SKM-1 (cell line): ENCODE data around the gene SLIT1.

Source experiments
- DNase-seq: peaks from one replicate; lab custom pipeline; 2025; ENCODE audit not compliant: unreplicated experiment; lab: John Stamatoyannopoulos, UW

SLIT1 gene

GRCh38 chr10:97174276-97174775, 11.4 kb downstream of the SLIT1 start:
- no peak for DNase-seq

GRCh38 chr10:97173036-97173435, 12.7 kb downstream of the SLIT1 start:
- DNase-seq = no peak

- no peak for DNase-seq
These were observed 14.8 kb downstream of the SLIT1 start for GRCh38 chr10:97171001-97171400.

GRCh38 chr10:97169911-97170693, 15.7 kb downstream of the SLIT1 start:
- no peak for DNase-seq

- DNase-seq = no peak
These were observed 16.7 kb downstream of the SLIT1 start for GRCh38 chr10:97169063-97169462.

- no peak for DNase-seq
These were observed 17.1 kb downstream of the SLIT1 start for GRCh38 chr10:97168645-97169044.

- no peak for DNase-seq
These were observed 20.3 kb downstream of the SLIT1 start for GRCh38 chr10:97165499-97165898.

GRCh38 chr10:97163781-97164501, 21.8 kb downstream of the SLIT1 start:
- DNase-seq = no peak

GRCh38 chr10:97163181-97163580, 22.6 kb downstream of the SLIT1 start:
- no peak for DNase-seq

- DNase-seq = no peak
These were observed 26.0 kb downstream of the SLIT1 start for GRCh38 chr10:97159646-97160305.

GRCh38 chr10:97157578-97158095, 28.1 kb downstream of the SLIT1 start:
- DNase-seq = no peak

- no peak for DNase-seq
These were observed 31.0 kb downstream of the SLIT1 start for GRCh38 chr10:97154781-97155180.

GRCh38 chr10:97154162-97154561, 31.6 kb downstream of the SLIT1 start:
- DNase-seq = no peak

GRCh38 chr10:97153270-97153850, 32.4 kb downstream of the SLIT1 start:
- DNase-seq = no peak

- no peak for DNase-seq
These were observed 34.3 kb downstream of the SLIT1 start for GRCh38 chr10:97151307-97151914.

- DNase-seq = no peak
These were observed 35.1 kb downstream of the SLIT1 start for GRCh38 chr10:97150616-97151015.

GRCh38 chr10:97150013-97150595, 35.7 kb downstream of the SLIT1 start:
- no peak for DNase-seq

GRCh38 chr10:97149079-97149531, 36.7 kb downstream of the SLIT1 start:
- no peak for DNase-seq

GRCh38 chr10:97144297-97144696, 41.5 kb downstream of the SLIT1 start:
- DNase-seq = no peak

GRCh38 chr10:97142834-97143233, 42.9 kb downstream of the SLIT1 start:
- no peak for DNase-seq
